ENCODE data around the gene GPC6. TPM values are rescaled to one million over a fixed set of nuclear protein-coding genes. Genes with fewer than 3 reads are reported as not detected.

The GPC6 gene
- polyA plus RNA-seq, 1 donor (not counting 4 experiments of a cell fraction or from before 2014, with no cell fraction given): 0.42 TPM

- Histone ChIP-seq H3K4me2 (ENCODE audit: control insufficient read depth, extremely low read depth, insufficient read depth, low read depth, low read length) (no peak overlapping the region), H3K27me3 (ENCODE audit: control insufficient read depth, extremely low read depth, insufficient read depth, low read length) (peaks cover 6% of the 10 kb centered on the region), H3K79me2 (ENCODE audit: control insufficient read depth, insufficient read depth, low read length) (no peaks in the 10 kb centered on the region), H3K27ac (ENCODE audit: control insufficient read depth, insufficient read depth, low read length) (no peak overlapping the region), H4K20me1 (ENCODE audit: control insufficient read depth, extremely low read depth, insufficient read depth, low read length) (no peaks in the 10 kb centered on the region), H3K36me3 (ENCODE audit: control insufficient read depth in 2 of 2, extremely low read depth in 1 of 2, insufficient read depth in 2 of 2, low read length in 2 of 2) (no peaks in the 10 kb centered on the region), H3K4me1 (ENCODE audit: control insufficient read depth, extremely low read depth, insufficient read depth, low read length) (no peaks in the 10 kb centered on the region), H3K4me3 (ENCODE audit: control insufficient read depth in 2 of 3, extremely low read depth in 1 of 3, insufficient read depth in 2 of 3, low read depth in 1 of 3, low read length in 3 of 3) (no peak overlapping the region), H3K9me3 (ENCODE audit: control insufficient read depth, low read depth, low read length) (no peaks in the 10 kb centered on the region), H3K9ac (ENCODE audit: control insufficient read depth, extremely low read depth, insufficient read depth, low read length) (no peak overlapping the region), H2AFZ (ENCODE audit: control insufficient read depth, low read length) (no peak overlapping the region), H3K9me1 (ENCODE audit: control insufficient read depth, extremely low read depth, insufficient read depth, low read length) (no peaks in the 10 kb centered on the region)
- TF ChIP-seq CTCF (optimal IDR thresholded peaks at IDR 0.05 in 1 of 3, IDR thresholded peaks at IDR 0.05 in 1 of 3, conservative IDR thresholded peaks at IDR 0.05 in 1 of 3; ENCODE audit: extremely low read depth in 1 of 3, insufficient read depth in 2 of 3, low read length in 3 of 3) (no peak), EZH2 (IDR thresholded peaks at IDR 0.05; ENCODE audit: low read length) (no peak)
- no peak for FAIRE-seq
- DNase-seq (ENCODE audit: low read depth, low spot score): no peak
- dilution Hi-C loops (cut with MboI; ENCODE audit: extremely low pct_ligation_motif_present, low sequenced_read_pairs): no loop called here
Measured at GRCh38 chr13:94353167-94353710, 1126.6 kb downstream of the GPC6 start.

GRCh38 chr13:94359875-94360274, 1133.3 kb downstream of the GPC6 start:
- H3K9me3 ChIP-seq (ENCODE audit: control insufficient read depth, low read depth, low read length): no peaks in the 10 kb centered on the region
- no peaks in the 10 kb centered on the region for H3K27me3 ChIP-seq (ENCODE audit: control insufficient read depth, extremely low read depth, insufficient read depth, low read length)
- FAIRE-seq (no peak), DNase-seq (ENCODE audit: low read depth, low spot score) (no peak)
- H2AFZ ChIP-seq (ENCODE audit: control insufficient read depth, low read length): no peak overlapping the region
- H3K79me2 ChIP-seq (ENCODE audit: control insufficient read depth, insufficient read depth, low read length): no peaks in the 10 kb centered on the region
- H3K9me1 ChIP-seq (ENCODE audit: control insufficient read depth, extremely low read depth, insufficient read depth, low read length): no peaks in the 10 kb centered on the region
- H4K20me1 ChIP-seq (ENCODE audit: control insufficient read depth, extremely low read depth, insufficient read depth, low read length): no peaks in the 10 kb centered on the region
- dilution Hi-C loops (cut with MboI; ENCODE audit: extremely low pct_ligation_motif_present, low sequenced_read_pairs): no loop called here
- H3K27ac ChIP-seq (ENCODE audit: control insufficient read depth, insufficient read depth, low read length): no peak overlapping the region
- no peak overlapping the region for H3K4me3 ChIP-seq (ENCODE audit: control insufficient read depth in 2 of 3, extremely low read depth in 1 of 3, insufficient read depth in 2 of 3, low read depth in 1 of 3, low read length in 3 of 3)
- no peaks in the 10 kb centered on the region for H3K36me3 ChIP-seq (ENCODE audit: control insufficient read depth in 2 of 2, extremely low read depth in 1 of 2, insufficient read depth in 2 of 2, low read length in 2 of 2)
- no peak overlapping the region for H3K4me2 ChIP-seq (ENCODE audit: control insufficient read depth, extremely low read depth, insufficient read depth, low read depth, low read length)
- TF ChIP-seq CTCF (optimal IDR thresholded peaks at IDR 0.05 in 1 of 3, IDR thresholded peaks at IDR 0.05 in 1 of 3, conservative IDR thresholded peaks at IDR 0.05 in 1 of 3; ENCODE audit: extremely low read depth in 1 of 3, insufficient read depth in 2 of 3, low read length in 3 of 3) (no peak), EZH2 (IDR thresholded peaks at IDR 0.05; ENCODE audit: low read length) (no peak)
- no peaks in the 10 kb centered on the region for H3K4me1 ChIP-seq (ENCODE audit: control insufficient read depth, extremely low read depth, insufficient read depth, low read length)
- no peak overlapping the region for H3K9ac ChIP-seq (ENCODE audit: control insufficient read depth, extremely low read depth, insufficient read depth, low read length)

All from keratinocyte (primary cell).